MM.1S (cell line): Measurements from ENCODE around the gene GUCA1A.

Source experiments
- CTCF ChIP-seq: fragments of 300-600 bp; sonication (generic); IDR thresholded peaks from 2 replicates; pipeline ENCODE4 v1.5.1; 2016; ENCODE audit warnings: antibody characterized with exemption, low read length, mixed read lengths
- EZH2 ChIP-seq: fragments of 300-600 bp; sonication (generic); optimal IDR thresholded peaks from 2 replicates; pipeline ENCODE3; 2017; ENCODE audit warnings: low read depth, mild to moderate bottlenecking, antibody characterized with exemption, low read length, mixed read lengths
- EZH2phosphoT487 ChIP-seq: fragments of 300-600 bp; sonication (generic); IDR thresholded peaks from 2 replicates; pipeline ENCODE4 v1.6.1; 2018; ENCODE audit warnings: antibody characterized with exemption, low read length

GRCh38 chr6:42135722-42136121 lies 37.4 kb upstream of the GUCA1A start:
- no peak for TF ChIP-seq CTCF
- no peak for TF ChIP-seq EZH2
- TF ChIP-seq EZH2phosphoT487: no peak
